Choroid plexus epithelial cell (primary cell): ENCODE results near the gene LPO.

Experiments used
- DNase-seq: peaks from one replicate; pipeline ENCODE4 v3.0.0-alpha.2; 2010; ENCODE audit warnings: low read depth
- H3K4me3 ChIP-seq: 2 replicates; pipeline ENCODE4 v1.5.1; 2011; ENCODE audit warnings: low read depth, mild to moderate bottlenecking, control low read depth, low read length, moderate library complexity
- TF ChIP-seq, protein P1 (sequence below): conservative IDR thresholded peaks from 2 replicates; pipeline ENCODE4 v1.5.1; 2011; ENCODE audit warnings: low read depth, mild to moderate bottlenecking, control low read depth, inconsistent platforms, low read length, moderate library complexity

Gene LPO

DNA sequence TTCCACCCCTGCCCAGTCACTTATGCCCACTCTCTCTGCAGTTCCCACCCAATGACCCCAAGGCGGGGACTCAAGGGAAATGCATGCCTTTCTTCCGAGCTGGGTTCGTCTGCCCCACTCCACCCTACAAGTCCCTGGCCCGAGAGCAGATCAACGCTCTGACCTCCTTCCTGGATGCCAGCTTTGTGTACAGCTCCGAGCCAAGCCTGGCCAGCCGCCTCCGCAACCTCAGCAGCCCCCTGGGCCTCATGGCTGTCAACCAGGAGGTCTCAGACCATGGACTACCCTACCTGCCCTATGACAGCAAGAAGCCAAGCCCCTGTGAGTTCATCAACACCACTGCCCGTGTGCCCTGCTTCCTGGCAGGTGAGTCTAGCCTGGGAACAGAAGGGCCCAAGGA, 13.8 kb downstream of the LPO start:
- no peak overlapping the region for H3K4me3 ChIP-seq
- TF ChIP-seq, protein P1, sequence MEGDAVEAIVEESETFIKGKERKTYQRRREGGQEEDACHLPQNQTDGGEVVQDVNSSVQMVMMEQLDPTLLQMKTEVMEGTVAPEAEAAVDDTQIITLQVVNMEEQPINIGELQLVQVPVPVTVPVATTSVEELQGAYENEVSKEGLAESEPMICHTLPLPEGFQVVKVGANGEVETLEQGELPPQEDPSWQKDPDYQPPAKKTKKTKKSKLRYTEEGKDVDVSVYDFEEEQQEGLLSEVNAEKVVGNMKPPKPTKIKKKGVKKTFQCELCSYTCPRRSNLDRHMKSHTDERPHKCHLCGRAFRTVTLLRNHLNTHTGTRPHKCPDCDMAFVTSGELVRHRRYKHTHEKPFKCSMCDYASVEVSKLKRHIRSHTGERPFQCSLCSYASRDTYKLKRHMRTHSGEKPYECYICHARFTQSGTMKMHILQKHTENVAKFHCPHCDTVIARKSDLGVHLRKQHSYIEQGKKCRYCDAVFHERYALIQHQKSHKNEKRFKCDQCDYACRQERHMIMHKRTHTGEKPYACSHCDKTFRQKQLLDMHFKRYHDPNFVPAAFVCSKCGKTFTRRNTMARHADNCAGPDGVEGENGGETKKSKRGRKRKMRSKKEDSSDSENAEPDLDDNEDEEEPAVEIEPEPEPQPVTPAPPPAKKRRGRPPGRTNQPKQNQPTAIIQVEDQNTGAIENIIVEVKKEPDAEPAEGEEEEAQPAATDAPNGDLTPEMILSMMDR, result no peak
- no peak for DNase-seq

GRCh38 chr17:58253082-58253481, 14.7 kb downstream of the LPO start:
- no peak for DNase-seq
- H3K4me3 ChIP-seq, result no peak overlapping the region
- TF ChIP-seq, protein P1, result no peak

- no peak for DNase-seq
- TF ChIP-seq, protein P1, result peak; percentile 9
- H3K4me3 ChIP-seq, result no peak overlapping the region
Observed at GRCh38 chr17:58254803-58255202, 16.4 kb downstream of the LPO start.

DNA sequence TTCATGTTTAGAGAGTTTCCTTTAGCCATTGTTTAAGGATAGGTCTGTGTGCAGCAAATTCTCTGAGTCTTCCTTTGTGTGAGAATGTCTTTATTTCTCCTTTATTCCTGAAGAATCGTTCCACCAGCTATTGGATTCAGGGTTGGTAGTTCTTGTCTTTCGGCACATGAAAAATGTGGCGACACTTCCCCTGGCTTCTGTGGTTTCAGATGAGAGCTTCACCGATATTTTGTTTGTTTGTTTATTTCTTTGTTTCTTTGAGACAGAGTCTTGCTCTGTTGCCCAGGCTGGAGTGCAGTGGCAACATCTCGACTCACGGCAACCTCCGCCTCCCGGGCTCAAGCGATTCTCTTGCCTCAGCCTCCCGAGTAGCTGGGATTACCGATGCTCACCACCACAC, 23.8 kb downstream of the LPO start:
- no peak overlapping the region for H3K4me3 ChIP-seq
- TF ChIP-seq, protein P1, result no peak
- no peak for DNase-seq

DNA sequence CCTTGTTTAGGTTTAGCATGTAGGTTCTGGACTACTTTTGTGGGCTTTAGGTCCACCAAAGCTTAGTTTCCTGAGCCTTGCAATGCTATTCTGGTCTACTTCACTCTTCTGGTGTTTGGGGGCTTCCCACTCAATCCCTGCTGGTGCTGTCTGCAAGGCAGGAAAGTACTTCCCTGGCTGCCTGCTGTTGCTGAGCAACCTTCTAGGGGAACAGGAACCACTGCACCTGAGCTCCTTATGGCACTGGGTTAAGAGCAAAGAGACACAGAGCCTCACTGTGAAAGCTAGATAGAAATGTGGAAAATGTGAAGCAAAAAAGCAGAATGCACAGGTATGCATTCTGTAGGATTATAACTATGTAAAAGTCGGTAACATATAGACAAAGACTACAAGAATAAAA, 25.4 kb downstream of the LPO start:
- H3K4me3 ChIP-seq, result no peak overlapping the region
- DNase-seq, result no peak
- TF ChIP-seq, protein P1, result no peak

DNA sequence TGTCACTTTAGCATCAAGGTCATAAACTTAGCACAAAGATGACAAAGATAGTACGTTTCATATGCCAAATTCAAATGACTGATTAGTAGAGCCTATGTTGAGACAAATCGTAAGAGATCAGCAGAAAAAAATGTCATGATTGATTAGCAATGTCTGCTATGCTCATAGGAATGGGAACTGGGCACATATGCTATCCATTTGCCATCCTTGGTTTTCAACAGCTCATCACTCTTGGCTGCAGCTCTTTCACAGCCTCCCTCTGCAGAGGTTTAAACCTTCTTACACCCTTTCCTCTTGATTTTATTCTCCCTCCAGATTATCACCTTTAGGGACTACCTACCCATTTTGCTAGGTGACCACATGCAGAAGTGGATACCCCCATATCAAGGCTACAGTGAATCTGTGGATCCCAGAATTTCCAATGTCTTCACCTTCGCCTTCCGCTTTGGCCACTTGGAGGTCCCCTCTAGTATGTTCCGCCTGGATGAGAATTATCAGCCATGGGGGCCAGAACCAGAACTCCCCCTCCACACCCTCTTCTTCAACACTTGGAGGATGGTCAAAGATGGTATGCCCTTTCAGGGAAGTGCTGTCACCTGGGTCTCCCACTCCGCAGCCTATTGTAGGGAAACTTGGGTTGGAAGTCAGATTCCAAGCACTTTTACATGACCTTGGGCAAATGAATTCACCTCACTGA, 26.2 kb downstream of the LPO start:
- DNase-seq, result no peak
- H3K4me3 ChIP-seq, result no peak overlapping the region
- TF ChIP-seq, protein P1, result no peak

- no peak overlapping the region for H3K4me3 ChIP-seq
- DNase-seq, result no peak
- TF ChIP-seq, protein P1, result no peak
Observed at GRCh38 chr17:58265271-58265670, 26.9 kb downstream of the LPO start.
